Measurements from ENCODE around the gene RABGGTB.
"Not testable (repeated sequence)": the region's sequence is repeated elsewhere in the genome, so short reads cannot be mapped to it uniquely, and the experiment has no call there.

RABGGTB gene

DNA sequence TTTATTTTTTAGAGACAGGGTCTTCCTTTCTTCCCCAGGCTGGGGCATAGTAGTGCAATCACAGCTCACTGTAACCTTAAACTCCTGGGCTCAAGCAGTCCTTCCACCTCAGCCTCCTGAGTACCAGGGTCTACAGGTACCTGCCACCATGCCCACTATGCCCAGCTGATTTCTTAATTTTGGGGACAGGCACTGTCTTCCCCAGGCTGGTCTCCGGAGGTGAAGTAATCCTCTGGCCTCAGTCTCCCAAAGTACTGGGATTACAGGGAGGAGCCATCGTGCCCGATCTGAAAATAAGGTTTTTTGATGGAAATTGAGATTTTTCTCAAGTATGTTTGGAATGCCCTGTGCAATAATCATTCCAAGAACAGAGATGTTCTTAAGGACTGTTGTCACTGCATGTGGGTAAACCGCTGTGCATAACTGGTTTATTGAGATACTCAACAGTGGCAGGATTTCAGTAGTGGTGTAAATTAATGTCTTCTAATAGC is 9.7 kb downstream of the RABGGTB start:
- in situ Hi-C loops (cut with MboI; ENCODE audit: low sequenced_read_pairs), result no loop called here

DNA sequence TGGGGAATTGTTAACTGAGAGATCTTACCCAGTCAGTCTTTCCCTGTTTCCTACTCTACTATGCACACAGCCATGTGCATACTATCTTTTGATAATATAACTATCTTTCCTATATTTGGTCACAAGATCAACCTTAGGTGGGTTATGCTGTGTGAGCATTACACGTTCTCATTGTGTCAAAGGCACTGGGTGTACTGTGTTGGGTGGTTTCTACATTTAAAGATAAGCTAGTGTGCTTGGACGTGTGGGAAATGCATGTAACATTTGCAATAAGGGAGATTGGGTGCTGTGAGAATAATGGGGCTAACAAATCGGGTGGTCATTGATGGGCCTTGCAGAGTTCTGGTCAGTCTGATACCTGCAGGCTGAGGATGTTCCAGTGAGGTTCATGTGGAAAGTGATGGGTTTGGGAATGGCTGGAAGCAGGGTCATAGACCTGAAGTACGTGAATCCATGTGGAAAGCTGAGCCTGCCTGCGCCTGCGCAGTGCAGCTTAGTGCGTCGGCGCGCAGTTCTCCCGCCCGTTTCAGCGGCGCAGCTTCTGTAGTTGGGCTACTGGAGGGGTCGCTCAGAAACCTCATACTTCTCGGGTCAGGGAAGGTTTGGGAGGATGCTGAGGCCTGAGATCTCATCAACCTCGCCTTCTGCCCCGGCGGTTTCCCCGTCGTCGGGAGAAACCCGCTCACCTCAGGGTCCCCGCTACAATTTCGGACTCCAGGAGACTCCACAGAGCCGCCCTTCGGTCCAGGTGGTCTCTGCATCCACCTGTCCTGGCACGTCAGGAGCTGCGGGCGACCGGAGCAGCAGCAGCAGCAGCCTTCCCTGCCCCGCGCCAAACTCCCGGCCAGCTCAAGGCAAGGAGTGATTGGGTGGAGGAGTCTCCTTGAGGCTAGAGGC is 10.6 kb downstream of the RABGGTB start, which contains the start of gene MSH4:
MSH4 (plus strand) TSS at position 507 of the 897 bp plus-strand sequence; CDS start at position 611, 104 bp downstream.
- in situ Hi-C loops (cut with MboI; ENCODE audit: low sequenced_read_pairs), result no loop called here

- in situ Hi-C loops (cut with MboI; ENCODE audit: low sequenced_read_pairs), result no loop called here
These were observed 11.2 kb downstream of the RABGGTB start for GRCh38 chr1:75797273-75797588.

DNA sequence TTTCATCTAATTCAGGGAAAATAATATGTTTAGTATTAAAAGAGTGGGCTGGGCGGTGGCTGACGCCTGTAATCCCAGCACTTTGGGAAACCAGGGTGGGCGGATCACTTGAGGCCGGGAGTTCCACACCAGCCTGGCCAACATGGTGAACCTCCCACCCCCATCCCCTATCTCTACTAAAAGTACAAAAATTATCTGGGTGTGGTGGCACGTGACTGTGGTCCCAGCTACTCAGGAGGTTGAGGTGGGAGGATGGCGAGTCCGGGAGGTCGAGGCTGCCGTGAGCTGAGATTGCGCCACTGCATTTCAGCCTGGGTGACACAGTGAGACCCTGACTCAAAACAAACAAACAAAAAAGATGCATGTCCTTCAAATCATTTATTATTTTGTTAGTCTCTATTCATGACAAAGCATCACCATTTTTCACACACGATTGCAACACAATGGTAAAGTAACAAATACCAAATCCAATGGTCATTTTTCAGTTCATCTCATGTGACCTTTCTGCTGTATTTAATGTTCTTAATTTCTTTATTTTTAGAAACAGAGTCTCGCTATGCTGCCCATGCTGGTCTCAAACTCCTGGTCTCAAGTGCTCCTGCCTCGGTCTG is 11.7 kb downstream of the RABGGTB start:
- in situ Hi-C loops (cut with MboI; ENCODE audit: low sequenced_read_pairs), result no loop called here

DNA sequence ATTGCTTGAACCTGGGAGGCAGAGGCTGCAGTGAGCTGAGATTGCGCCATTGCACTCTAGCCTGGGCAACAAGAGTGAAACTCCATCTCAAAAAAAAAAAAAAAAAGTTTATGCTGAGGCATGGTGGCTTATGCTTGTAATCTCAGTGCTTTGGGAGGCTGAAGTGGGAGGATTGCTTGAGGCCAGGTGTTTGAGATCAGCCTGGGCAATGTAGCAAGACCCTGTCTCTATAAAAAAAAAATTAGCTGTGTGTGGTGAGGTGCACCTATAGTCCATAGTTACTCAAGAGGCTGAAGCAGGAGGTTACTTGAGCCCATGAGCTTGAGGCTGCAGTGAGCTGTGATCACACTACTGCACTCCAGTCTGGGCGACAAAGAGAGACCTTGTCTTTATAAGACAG is 15.4 kb downstream of the RABGGTB start:
- in situ Hi-C loops (cut with MboI; ENCODE audit: low sequenced_read_pairs), result not testable (repeated sequence)

GRCh38 chr1:75808921-75809320 is 22.9 kb downstream of the RABGGTB start:
- in situ Hi-C loops (cut with MboI; ENCODE audit: low sequenced_read_pairs), result no loop called here

GRCh38 chr1:75810113-75810512 is 24.1 kb downstream of the RABGGTB start:
- in situ Hi-C loops (cut with MboI; ENCODE audit: low sequenced_read_pairs), result not testable (repeated sequence)

- in situ Hi-C loops (cut with MboI; ENCODE audit: low sequenced_read_pairs), result no loop called here
These were observed 25.3 kb downstream of the RABGGTB start for GRCh38 chr1:75811211-75811981.

DNA sequence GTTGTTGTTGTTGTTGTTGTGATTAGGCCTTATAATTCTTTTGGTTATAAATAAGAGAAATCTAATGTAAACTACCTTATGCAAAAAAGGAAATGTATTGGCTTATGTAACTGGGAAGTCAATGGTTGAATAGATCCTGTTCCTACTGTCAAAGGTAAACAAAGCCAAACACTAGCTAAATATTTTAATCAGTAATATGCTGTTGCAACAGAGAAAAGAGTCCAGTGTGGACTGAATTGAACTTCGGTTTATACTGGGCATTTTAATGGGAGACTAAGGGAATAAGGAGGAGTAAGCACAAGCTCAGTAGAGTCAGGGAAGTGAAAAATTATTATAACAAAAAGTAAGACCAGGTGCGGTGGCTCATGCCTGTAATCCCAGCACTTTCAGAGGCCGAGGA is 26.0 kb downstream of the RABGGTB start:
- in situ Hi-C loops (cut with MboI; ENCODE audit: low sequenced_read_pairs), result no loop called here

GRCh38 chr1:75823596-75823995 is 37.5 kb downstream of the RABGGTB start:
- in situ Hi-C loops (cut with MboI; ENCODE audit: low sequenced_read_pairs), result not testable (repeated sequence)

GRCh38 chr1:75836528-75837100 is 50.6 kb downstream of the RABGGTB start:
- in situ Hi-C loops (cut with MboI; ENCODE audit: low sequenced_read_pairs), result no loop called here

GRCh38 chr1:75838079-75838478 is 52.0 kb downstream of the RABGGTB start:
- in situ Hi-C loops (cut with MboI; ENCODE audit: low sequenced_read_pairs), result no loop called here

DNA sequence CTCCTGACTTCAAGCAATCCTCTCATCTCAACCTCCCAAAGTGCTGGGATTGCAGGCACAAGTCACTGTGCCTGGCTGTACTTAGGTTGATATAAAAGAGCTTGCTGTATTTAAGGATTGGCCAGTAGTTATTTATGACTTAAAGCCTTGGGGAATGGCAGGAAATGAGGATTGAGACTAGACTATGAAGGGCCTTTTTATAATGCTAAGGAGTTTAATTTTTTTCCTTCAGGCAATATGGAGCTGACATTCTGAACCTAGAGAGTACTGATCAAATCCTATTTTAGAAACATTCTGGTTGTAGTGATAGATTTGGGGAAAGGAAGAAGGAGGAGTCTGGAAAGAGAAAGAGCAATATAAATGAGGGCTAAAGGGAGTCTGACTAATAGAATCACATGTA is 55.4 kb downstream of the RABGGTB start:
- in situ Hi-C loops (cut with MboI; ENCODE audit: low sequenced_read_pairs), result no loop called here

Measured in HL-60/S4 (cell line).